GM10266 (cell line): ENCODE data around the gene TSPAN18.

Experiments used
- DNase-seq: peaks from one replicate; pipeline ENCODE4 v3.0.0; 2012; ENCODE audit errors: extremely low spot score
- CTCF ChIP-seq: IDR thresholded peaks from 2 replicates; pipeline ENCODE4 v1.5.1; 2012; ENCODE audit warnings: mild to moderate bottlenecking, low read depth; ENCODE audit not compliant: control insufficient read depth, insufficient read depth; ENCODE audit errors: missing control alignments

Gene TSPAN18

GRCh38 chr11:44823868-44824267 lies 97.1 kb downstream of the TSPAN18 start:
- DNase-seq = no peak
- TF ChIP-seq CTCF = no peak

GRCh38 chr11:44824300-44824704 lies 97.5 kb downstream of the TSPAN18 start:
- TF ChIP-seq CTCF = no peak

GRCh38 chr11:44825058-44825785 lies 98.5 kb downstream of the TSPAN18 start:
- no peak for TF ChIP-seq CTCF
- no peak for DNase-seq

More at GRCh38 chr11:44824300-44824704, 97.5 kb downstream of the TSPAN18 start:
- no peak for DNase-seq

- DNase-seq = no peak
- no peak for TF ChIP-seq CTCF
These were observed 100.3 kb downstream of the TSPAN18 start for GRCh38 chr11:44826922-44827643.

- DNase-seq = no peak
- no peak for TF ChIP-seq CTCF
These were observed 101.5 kb downstream of the TSPAN18 start for GRCh38 chr11:44828296-44828695.

- no peak for DNase-seq
- no peak for TF ChIP-seq CTCF
These were observed 103.1 kb downstream of the TSPAN18 start for GRCh38 chr11:44829838-44830237.
